ENCODE results near the gene PPP2R3A.
"Not testable (repeated sequence)": the region's sequence is repeated elsewhere in the genome, so short reads cannot be mapped to it uniquely, and the experiment has no call there.

The PPP2R3A gene

DNA sequence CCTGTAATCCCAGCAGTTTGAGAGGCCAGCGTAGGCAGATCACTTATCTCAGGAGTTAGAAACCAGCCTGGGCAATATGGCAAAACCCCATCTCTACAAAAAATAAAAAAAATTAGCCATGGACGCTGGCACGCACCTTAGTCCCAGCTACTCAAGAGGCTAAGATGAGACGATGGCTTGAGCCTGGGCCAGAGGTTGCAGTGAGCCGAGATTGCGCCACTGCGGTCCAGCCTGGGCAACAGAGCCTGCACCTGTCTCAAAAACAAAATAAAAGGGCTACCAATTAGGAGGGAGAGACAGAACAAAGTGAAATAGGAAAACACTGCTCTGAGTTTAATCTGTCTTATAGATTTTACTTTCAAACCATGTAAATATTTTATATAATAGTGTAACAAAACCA lies 196.8 kb downstream of the PPP2R3A start:
- Histone ChIP-seq H3K4me2 (ENCODE audit: low read depth, low read length, poor library complexity, severe bottlenecking) (no peak overlapping the region), H3K4me1 (ENCODE audit: insufficient read depth, low read length, poor library complexity, severe bottlenecking) (peaks cover 22% of the 10 kb centered on the region), H3K9ac (ENCODE audit: low read depth, low read length, poor library complexity, severe bottlenecking) (no peak overlapping the region), H3K27me3 (ENCODE audit: insufficient read depth, low read length, poor library complexity, severe bottlenecking) (no peaks in the 10 kb centered on the region), H2AFZ (ENCODE audit: low read length) (no peak overlapping the region), H4K20me1 (ENCODE audit: insufficient read depth, low read length, poor library complexity, severe bottlenecking) (peaks cover 92% of the 10 kb centered on the region), H3K9me2 (replicated peaks; ENCODE audit: low read depth, low read length) (no peaks in the 10 kb centered on the region), H3K4me3 (ENCODE audit: low read length, poor library complexity, severe bottlenecking) (no peak overlapping the region), H3K36me3 (ENCODE audit: insufficient read depth, low read length) (no peaks in the 10 kb centered on the region), H3F3A (ENCODE audit: low read depth) (no peaks in the 10 kb centered on the region), H3K9me3 (ENCODE audit: insufficient read depth, low read depth, low read length) (no peaks in the 10 kb centered on the region), H3K79me2 (ENCODE audit: insufficient read depth, low read length) (peaks cover 100% of the 10 kb centered on the region)
- no peak for TF ChIP-seq EZH2phosphoT487 (IDR thresholded peaks at IDR 0.05; ENCODE audit: borderline replicate concordance)
- TF ChIP-seq, protein P1, sequence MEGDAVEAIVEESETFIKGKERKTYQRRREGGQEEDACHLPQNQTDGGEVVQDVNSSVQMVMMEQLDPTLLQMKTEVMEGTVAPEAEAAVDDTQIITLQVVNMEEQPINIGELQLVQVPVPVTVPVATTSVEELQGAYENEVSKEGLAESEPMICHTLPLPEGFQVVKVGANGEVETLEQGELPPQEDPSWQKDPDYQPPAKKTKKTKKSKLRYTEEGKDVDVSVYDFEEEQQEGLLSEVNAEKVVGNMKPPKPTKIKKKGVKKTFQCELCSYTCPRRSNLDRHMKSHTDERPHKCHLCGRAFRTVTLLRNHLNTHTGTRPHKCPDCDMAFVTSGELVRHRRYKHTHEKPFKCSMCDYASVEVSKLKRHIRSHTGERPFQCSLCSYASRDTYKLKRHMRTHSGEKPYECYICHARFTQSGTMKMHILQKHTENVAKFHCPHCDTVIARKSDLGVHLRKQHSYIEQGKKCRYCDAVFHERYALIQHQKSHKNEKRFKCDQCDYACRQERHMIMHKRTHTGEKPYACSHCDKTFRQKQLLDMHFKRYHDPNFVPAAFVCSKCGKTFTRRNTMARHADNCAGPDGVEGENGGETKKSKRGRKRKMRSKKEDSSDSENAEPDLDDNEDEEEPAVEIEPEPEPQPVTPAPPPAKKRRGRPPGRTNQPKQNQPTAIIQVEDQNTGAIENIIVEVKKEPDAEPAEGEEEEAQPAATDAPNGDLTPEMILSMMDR (conservative IDR thresholded peaks at IDR 0.05; ENCODE audit: low read length), result no peak

DNA sequence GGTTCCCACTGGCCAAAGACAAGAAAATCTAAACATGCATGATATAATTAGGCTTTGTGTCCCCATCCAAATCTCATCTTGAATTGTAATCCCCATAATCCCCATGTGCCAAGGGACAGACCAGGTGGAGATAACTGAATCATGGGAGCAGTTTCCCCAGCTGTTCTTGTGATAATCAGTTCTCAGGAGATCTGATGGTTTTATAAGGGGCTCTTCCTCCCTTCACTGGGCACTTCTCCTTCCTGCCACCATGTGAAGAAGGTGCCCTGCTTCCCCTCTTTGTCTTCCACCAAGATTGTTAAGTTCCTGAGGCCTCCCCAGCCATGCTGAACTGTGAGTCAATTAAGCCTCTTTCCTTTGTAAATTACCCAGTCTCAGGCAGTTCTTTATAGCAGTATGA lies 198.1 kb downstream of the PPP2R3A start:
- not testable (repeated sequence) for H3K36me3 ChIP-seq (ENCODE audit: insufficient read depth, low read length); H3F3A ChIP-seq (ENCODE audit: low read depth); H3K9me2 ChIP-seq (replicated peaks; ENCODE audit: low read depth, low read length); H3K9ac ChIP-seq (ENCODE audit: low read depth, low read length, poor library complexity, severe bottlenecking); H3K9me3 ChIP-seq (ENCODE audit: insufficient read depth, low read depth, low read length); H2AFZ ChIP-seq (ENCODE audit: low read length); H3K4me3 ChIP-seq (ENCODE audit: low read length, poor library complexity, severe bottlenecking); H3K27me3 ChIP-seq (ENCODE audit: insufficient read depth, low read length, poor library complexity, severe bottlenecking)
- peak overlapping the region; percentile 34 for H3K4me2 ChIP-seq (ENCODE audit: low read depth, low read length, poor library complexity, severe bottlenecking)
- peaks cover 92% of the 10 kb centered on the region for H4K20me1 ChIP-seq (ENCODE audit: insufficient read depth, low read length, poor library complexity, severe bottlenecking)
- peaks cover 24% of the 10 kb centered on the region for H3K4me1 ChIP-seq (ENCODE audit: insufficient read depth, low read length, poor library complexity, severe bottlenecking)
- peaks cover 100% of the 10 kb centered on the region for H3K79me2 ChIP-seq (ENCODE audit: insufficient read depth, low read length)

DNA sequence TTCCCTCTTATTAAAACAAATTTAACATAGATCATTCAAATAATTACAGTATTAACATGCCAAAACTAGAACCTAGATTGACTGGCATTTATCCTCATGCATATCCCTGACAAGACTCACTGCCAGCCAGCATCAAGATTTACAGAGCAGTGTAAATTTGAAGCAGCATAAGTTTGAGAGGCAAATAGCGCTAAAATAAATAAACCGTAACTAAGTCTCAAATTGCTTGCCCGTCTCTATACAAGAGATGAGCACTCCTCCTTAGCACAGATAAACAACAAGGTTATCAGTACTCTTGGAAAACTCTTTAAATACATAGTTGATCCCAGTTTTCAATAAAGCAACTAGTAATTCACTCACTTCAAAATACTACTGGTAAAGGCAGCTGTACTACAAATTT lies 201.0 kb downstream of the PPP2R3A start:
- peaks cover 100% of the 10 kb centered on the region for H3K79me2 ChIP-seq (ENCODE audit: insufficient read depth, low read length)
- peaks cover 96% of the 10 kb centered on the region for H4K20me1 ChIP-seq (ENCODE audit: insufficient read depth, low read length, poor library complexity, severe bottlenecking)
- H2AFZ ChIP-seq (ENCODE audit: low read length), result no peak overlapping the region
- peak overlapping the region; percentile 15 for H3K4me2 ChIP-seq (ENCODE audit: low read depth, low read length, poor library complexity, severe bottlenecking)
- H3F3A ChIP-seq (ENCODE audit: low read depth), result peaks cover 6% of the 10 kb centered on the region; the same call in 1 of the 2 replicates
- no peak overlapping the region for H3K9ac ChIP-seq (ENCODE audit: low read depth, low read length, poor library complexity, severe bottlenecking)
- H3K36me3 ChIP-seq (ENCODE audit: insufficient read depth, low read length), result 0 out of 2 replicates have a peak, but pooled peaks cover 3% of the 10 kb centered on the region
- H3K9me3 ChIP-seq (ENCODE audit: insufficient read depth, low read depth, low read length), result no peaks in the 10 kb centered on the region
- H3K27me3 ChIP-seq (ENCODE audit: insufficient read depth, low read length, poor library complexity, severe bottlenecking), result no peaks in the 10 kb centered on the region
- H3K4me3 ChIP-seq (ENCODE audit: low read length, poor library complexity, severe bottlenecking), result no peak overlapping the region
- H3K9me2 ChIP-seq (replicated peaks; ENCODE audit: low read depth, low read length), result no peaks in the 10 kb centered on the region
- TF ChIP-seq, protein P1 (conservative IDR thresholded peaks at IDR 0.05; ENCODE audit: low read length), result no peak
- TF ChIP-seq EZH2phosphoT487 (IDR thresholded peaks at IDR 0.05; ENCODE audit: borderline replicate concordance), result no peak
- peaks cover 34% of the 10 kb centered on the region for H3K4me1 ChIP-seq (ENCODE audit: insufficient read depth, low read length, poor library complexity, severe bottlenecking)

DNA sequence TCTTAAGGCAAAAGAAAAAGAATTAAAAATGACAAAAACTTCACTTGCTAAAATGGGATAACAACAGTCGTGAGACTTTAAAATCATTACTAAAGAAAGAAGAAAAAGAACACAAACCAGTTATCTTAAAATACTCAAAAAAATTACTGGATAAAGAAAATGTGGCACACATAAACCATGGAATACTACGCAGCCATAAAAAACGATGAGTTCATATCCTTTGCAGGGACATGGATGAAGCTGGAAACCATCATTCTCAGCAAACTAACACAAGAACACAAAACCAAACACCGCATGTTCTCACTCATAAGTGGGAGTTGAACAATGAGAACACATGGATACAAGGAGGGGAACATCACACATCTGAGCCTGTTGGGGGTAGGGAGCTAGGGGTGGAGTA lies 202.7 kb downstream of the PPP2R3A start:
- H3K79me2 ChIP-seq (ENCODE audit: insufficient read depth, low read length), result peaks cover 100% of the 10 kb centered on the region
- not testable (repeated sequence) for H3F3A ChIP-seq (ENCODE audit: low read depth); H3K4me3 ChIP-seq (ENCODE audit: low read length, poor library complexity, severe bottlenecking); H3K9me3 ChIP-seq (ENCODE audit: insufficient read depth, low read depth, low read length); H3K27me3 ChIP-seq (ENCODE audit: insufficient read depth, low read length, poor library complexity, severe bottlenecking); H3K4me2 ChIP-seq (ENCODE audit: low read depth, low read length, poor library complexity, severe bottlenecking); H2AFZ ChIP-seq (ENCODE audit: low read length); H3K9ac ChIP-seq (ENCODE audit: low read depth, low read length, poor library complexity, severe bottlenecking); H3K9me2 ChIP-seq (replicated peaks; ENCODE audit: low read depth, low read length); H3K36me3 ChIP-seq (ENCODE audit: insufficient read depth, low read length)
- H3K4me1 ChIP-seq (ENCODE audit: insufficient read depth, low read length, poor library complexity, severe bottlenecking), result peaks cover 42% of the 10 kb centered on the region
- H4K20me1 ChIP-seq (ENCODE audit: insufficient read depth, low read length, poor library complexity, severe bottlenecking), result peaks cover 96% of the 10 kb centered on the region

All from Loucy (cell line).